DND-41 (cell line): ENCODE data around the gene GLI2.

Experiments used
- EZH2 ChIP-seq: IDR thresholded peaks from 3 replicates; pipeline ENCODE4 v1.6.1; 2012; ENCODE audit warnings: borderline replicate concordance, low read depth, mild to moderate bottlenecking, moderate library complexity, low read length, inconsistent platforms; ENCODE audit not compliant: severe bottlenecking
- TF ChIP-seq, protein P1 (sequence below): IDR thresholded peaks from 2 replicates; pipeline ENCODE4 v1.5.1; 2012; ENCODE audit warnings: borderline replicate concordance, low read length, moderate library complexity, mild to moderate bottlenecking; ENCODE audit not compliant: poor library complexity, severe bottlenecking; ENCODE audit errors: extremely low read depth

DNA sequence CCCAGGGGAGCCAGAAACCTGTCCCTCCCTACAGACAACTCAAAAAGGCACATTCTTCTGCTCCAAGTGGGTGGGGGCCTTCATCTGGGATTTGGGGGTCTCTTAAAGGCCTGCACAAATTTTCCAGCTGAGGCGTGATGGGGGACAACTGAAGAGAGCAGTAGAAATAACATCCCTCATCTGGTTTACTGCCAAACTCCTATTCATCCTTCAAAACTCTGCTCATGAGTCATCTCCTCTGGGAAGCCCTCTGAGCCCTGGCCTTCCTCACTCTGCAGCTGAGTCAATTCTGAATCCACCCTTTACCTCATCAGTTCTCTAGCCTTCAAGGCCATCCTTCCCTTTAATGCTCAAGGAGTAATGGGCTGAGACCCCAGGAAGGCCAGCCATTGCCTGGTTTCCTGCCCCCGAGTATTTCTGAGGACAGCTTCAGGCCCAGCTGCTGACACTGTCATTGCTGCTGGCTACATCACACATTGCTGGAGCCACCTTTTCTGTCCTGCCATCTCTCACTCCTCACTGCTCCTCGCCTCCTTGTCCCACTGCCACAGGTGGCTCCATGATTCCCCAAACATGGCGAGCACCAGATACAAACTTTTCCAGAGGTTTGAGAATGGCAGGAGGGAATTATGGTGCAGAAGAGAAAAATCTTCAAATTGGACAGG, 32.2 kb upstream of the GLI2 start:
- no peak for TF ChIP-seq EZH2
- TF ChIP-seq, protein P1, sequence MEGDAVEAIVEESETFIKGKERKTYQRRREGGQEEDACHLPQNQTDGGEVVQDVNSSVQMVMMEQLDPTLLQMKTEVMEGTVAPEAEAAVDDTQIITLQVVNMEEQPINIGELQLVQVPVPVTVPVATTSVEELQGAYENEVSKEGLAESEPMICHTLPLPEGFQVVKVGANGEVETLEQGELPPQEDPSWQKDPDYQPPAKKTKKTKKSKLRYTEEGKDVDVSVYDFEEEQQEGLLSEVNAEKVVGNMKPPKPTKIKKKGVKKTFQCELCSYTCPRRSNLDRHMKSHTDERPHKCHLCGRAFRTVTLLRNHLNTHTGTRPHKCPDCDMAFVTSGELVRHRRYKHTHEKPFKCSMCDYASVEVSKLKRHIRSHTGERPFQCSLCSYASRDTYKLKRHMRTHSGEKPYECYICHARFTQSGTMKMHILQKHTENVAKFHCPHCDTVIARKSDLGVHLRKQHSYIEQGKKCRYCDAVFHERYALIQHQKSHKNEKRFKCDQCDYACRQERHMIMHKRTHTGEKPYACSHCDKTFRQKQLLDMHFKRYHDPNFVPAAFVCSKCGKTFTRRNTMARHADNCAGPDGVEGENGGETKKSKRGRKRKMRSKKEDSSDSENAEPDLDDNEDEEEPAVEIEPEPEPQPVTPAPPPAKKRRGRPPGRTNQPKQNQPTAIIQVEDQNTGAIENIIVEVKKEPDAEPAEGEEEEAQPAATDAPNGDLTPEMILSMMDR, result no peak
